ENCODE results near the gene CERKL. TPM values are rescaled to one million over a fixed set of nuclear protein-coding genes. Genes with fewer than 3 reads are reported as not detected.

Gene CERKL
- total and polyA plus RNA-seq, 2 of the 13 experiments (the other 11 are each of a cell fraction or from before 2014, with no cell fraction given), result not detected

GRCh38 chr2:181536730-181537129, 120.2 kb downstream of the CERKL start:
- H3K27ac ChIP-seq (ENCODE audit: extremely low read length, insufficient read depth, low read length), result no peak overlapping the region
- H3K9me3 ChIP-seq (ENCODE audit: low read length), result no peaks in the 10 kb centered on the region
- DNase-seq (ENCODE audit: low spot score) (no peak), ATAC-seq (no peak), FAIRE-seq (no peak)
- in situ Hi-C loops (cut with HindIII; ENCODE audit: extremely low pct_ligation_motif_present, low pct_unique_long_range_greater_than_20kb), result no loop called here
- no peak overlapping the region for H3K9ac ChIP-seq (ENCODE audit: insufficient read depth, low read depth, low read length)
- H3K27me3 ChIP-seq (ENCODE audit: control insufficient read depth in 1 of 2, insufficient read depth in 2 of 2, low read length in 2 of 2), result no peaks in the 10 kb centered on the region
- BruUV-seq (replicated peaks), result no TSS peak
- no peaks in the 10 kb centered on the region for H3K79me2 ChIP-seq (ENCODE audit: insufficient read depth, low read length)
- 40% methylated on average over 2 of the region's 2 CpGs for WGBS (ENCODE audit: low lambda C conversion rate)
- no peak overlapping the region for H3K4me3 ChIP-seq (replicated peaks in 1 of 3; ENCODE audit: insufficient read depth in 1 of 3, low read depth in 2 of 3, low read length in 3 of 3)
- no peaks in the 10 kb centered on the region for H4K20me1 ChIP-seq (ENCODE audit: insufficient read depth, low read length)
- no peaks in the 10 kb centered on the region for H3K36me3 ChIP-seq (replicated peaks in 1 of 2; ENCODE audit: control insufficient read depth in 1 of 2, insufficient read depth in 2 of 2, low read length in 2 of 2)
- H3K4me1 ChIP-seq (ENCODE audit: insufficient read depth, low read length), result no peaks in the 10 kb centered on the region
- CTCF ChIA-PET (ENCODE audit: low intra/inter-chr PET ratio, low total read pairs), result no interaction called here
- no peak for TF ChIP-seq ZNF282 (IDR thresholded peaks at IDR 0.05; ENCODE audit: partially characterized antibody)
- TF ChIP-seq ZNF746 (CRISPR knock-in tag; IDR thresholded peaks at IDR 0.05), result no peak
- no peak for TF ChIP-seq ZFP36L1 (CRISPR knock-in tag; IDR thresholded peaks at IDR 0.05)
- TF ChIP-seq DPF2 (CRISPR knock-in tag; IDR thresholded peaks at IDR 0.05; ENCODE audit: borderline replicate concordance, low read depth), result no peak
- TF ChIP-seq ZBTB26 (CRISPR knock-in tag; IDR thresholded peaks at IDR 0.05; ENCODE audit: borderline replicate concordance), result no peak
- no peak for TF ChIP-seq KDM6A (CRISPR knock-in tag; IDR thresholded peaks at IDR 0.05; ENCODE audit: low read depth)
- TF ChIP-seq ETS1 (CRISPR knock-in tag; IDR thresholded peaks at IDR 0.05), result no peak
- no peak for TF ChIP-seq KLF9 (CRISPR knock-in tag; IDR thresholded peaks at IDR 0.05; ENCODE audit: low read depth)
- no peak for TF ChIP-seq ZNF660 (CRISPR knock-in tag; IDR thresholded peaks at IDR 0.05; ENCODE audit: borderline replicate concordance, low read depth)
- TF ChIP-seq ZNF850 (CRISPR knock-in tag; conservative IDR thresholded peaks at IDR 0.05), result no peak
- TF ChIP-seq ZNF530 (CRISPR knock-in tag; IDR thresholded peaks at IDR 0.05; ENCODE audit: low read depth), result no peak
- no peak for TF ChIP-seq RBM39 (IDR thresholded peaks at IDR 0.05; ENCODE audit: low read depth, low read length, poor library complexity, severe bottlenecking)
- TF ChIP-seq ZFP41 (CRISPR knock-in tag; IDR thresholded peaks at IDR 0.05; ENCODE audit: borderline replicate concordance), result no peak
- TF ChIP-seq ATF6 (CRISPR knock-in tag; conservative IDR thresholded peaks at IDR 0.05), result no peak
- no peak for TF ChIP-seq ZSCAN22 (CRISPR knock-in tag; IDR thresholded peaks at IDR 0.05)
- TF ChIP-seq TIGD3 (CRISPR knock-in tag; IDR thresholded peaks at IDR 0.05; ENCODE audit: borderline replicate concordance), result no peak
- TF ChIP-seq POLR2G (IDR thresholded peaks at IDR 0.05; ENCODE audit: low read depth, low read length), result no peak
- TF ChIP-seq NR2C2 (CRISPR knock-in tag; IDR thresholded peaks at IDR 0.05; ENCODE audit: borderline replicate concordance), result no peak
- no peak overlapping the region for H3K4me2 ChIP-seq (ENCODE audit: low read depth, low read length)
- H2AFZ ChIP-seq (ENCODE audit: low read length), result no peak overlapping the region
- POLR2A ChIA-PET, result no interaction called here
- intact Hi-C loops (cut with micrococcal nuclease; ENCODE audit: unreplicated experiment), result no loop called here
